Fibroblast of skin of left quadriceps (primary cell): ENCODE data around the gene FAM3D.
"Not testable (repeated sequence)": the region's sequence is repeated elsewhere in the genome, so short reads cannot be mapped to it uniquely, and the experiment has no call there.

ENCODE experiments used
- DNase-seq, 2 experiments: peaks; one replicate each; pipeline ENCODE4 v3.0.0-alpha.2; 2013; ENCODE audit warnings: low read depth in 2 of 2

Gene FAM3D

GRCh38 chr3:58666683-58667082 is at the start of gene FAM3D:
Gene FAM3D (minus strand): TSS chr3:58666774. CDS start chr3:58655563, 11,211 bp downstream.
- no peak for DNase-seq

- no peak for DNase-seq
These were observed 47.3 kb upstream of the FAM3D start for GRCh38 chr3:58713715-58714401.

- DNase-seq: no peak
These were observed 45.3 kb upstream of the FAM3D start for GRCh38 chr3:58711871-58712270.

GRCh38 chr3:58708983-58709382 is 42.4 kb upstream of the FAM3D start:
- DNase-seq: not testable (repeated sequence)

- DNase-seq: no peak
These were observed 41.7 kb upstream of the FAM3D start for GRCh38 chr3:58708116-58708791.

GRCh38 chr3:58707390-58707930 is 40.9 kb upstream of the FAM3D start:
- no peak for DNase-seq

- DNase-seq: no peak
These were observed 40.0 kb upstream of the FAM3D start for GRCh38 chr3:58706395-58707167.

GRCh38 chr3:58704745-58705144 is 38.2 kb upstream of the FAM3D start:
- DNase-seq: no peak

- DNase-seq: not testable (repeated sequence)
These were observed 37.7 kb upstream of the FAM3D start for GRCh38 chr3:58704304-58704703.

- no peak for DNase-seq
These were observed 31.7 kb upstream of the FAM3D start for GRCh38 chr3:58698246-58698645.

GRCh38 chr3:58697561-58697960 is 31.0 kb upstream of the FAM3D start:
- no peak for DNase-seq

- DNase-seq: not testable (repeated sequence)
These were observed 30.2 kb upstream of the FAM3D start for GRCh38 chr3:58696813-58697212.

GRCh38 chr3:58696093-58696492 is 29.5 kb upstream of the FAM3D start:
- no peak for DNase-seq

GRCh38 chr3:58695284-58695683 is 28.7 kb upstream of the FAM3D start:
- DNase-seq: not testable (repeated sequence)

- DNase-seq: no peak
These were observed 27.6 kb upstream of the FAM3D start for GRCh38 chr3:58693940-58694850.

- DNase-seq: no peak
These were observed 25.9 kb upstream of the FAM3D start for GRCh38 chr3:58692484-58692883.

GRCh38 chr3:58691997-58692396 is 25.4 kb upstream of the FAM3D start:
- no peak for DNase-seq

GRCh38 chr3:58690490-58690889 is 23.9 kb upstream of the FAM3D start:
- DNase-seq: no peak

- DNase-seq: no peak
These were observed 22.0 kb upstream of the FAM3D start for GRCh38 chr3:58688574-58688973.

GRCh38 chr3:58686847-58687246 is 20.3 kb upstream of the FAM3D start:
- DNase-seq: no peak

GRCh38 chr3:58685641-58686040 is 19.1 kb upstream of the FAM3D start:
- no peak for DNase-seq
